Fibroblast of skin of right quadriceps (primary cell): ENCODE measurements around the gene NEGR1.
"Not testable (repeated sequence)": the region's sequence is repeated elsewhere in the genome, so short reads cannot be mapped to it uniquely, and the experiment has no call there.

Experiments
- DNase-seq: peaks from one replicate; pipeline ENCODE4 v3.0.0-alpha.2; 2013

NEGR1 gene

GRCh38 chr1:72282271-72283021 is at the start of gene NEGR1:
Gene NEGR1 (minus strand): TSS chr1:72282539.
- peak; percentile 97 for DNase-seq

- peak; percentile 14 for DNase-seq
Measured at GRCh38 chr1:72326494-72326893, 44.2 kb upstream of the NEGR1 start.

- no peak for DNase-seq
Measured at GRCh38 chr1:72324451-72324850, 42.1 kb upstream of the NEGR1 start.

DNA sequence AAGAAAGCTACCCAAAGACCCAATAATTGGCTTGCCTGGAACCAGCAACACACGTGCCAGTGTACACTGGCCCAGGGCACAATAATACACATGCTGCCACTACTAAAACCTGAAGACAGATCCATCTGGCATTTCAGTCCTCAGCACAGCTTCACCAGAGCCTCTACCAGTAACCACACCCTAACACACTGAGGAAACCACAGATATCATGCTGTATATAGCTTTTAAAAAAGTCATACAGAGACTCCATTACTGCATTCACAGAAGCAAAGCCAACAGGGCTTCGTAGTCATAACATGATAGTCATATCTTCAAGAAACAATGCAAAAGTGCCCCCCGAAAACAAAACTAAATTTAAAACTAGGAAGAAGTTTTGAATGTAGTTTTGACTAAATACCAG is 40.6 kb upstream of the NEGR1 start:
- DNase-seq = no peak

- no peak for DNase-seq
Measured at GRCh38 chr1:72296501-72296900, 14.2 kb upstream of the NEGR1 start.

GRCh38 chr1:72288886-72289285 is 6.5 kb upstream of the NEGR1 start:
- no peak for DNase-seq

DNA sequence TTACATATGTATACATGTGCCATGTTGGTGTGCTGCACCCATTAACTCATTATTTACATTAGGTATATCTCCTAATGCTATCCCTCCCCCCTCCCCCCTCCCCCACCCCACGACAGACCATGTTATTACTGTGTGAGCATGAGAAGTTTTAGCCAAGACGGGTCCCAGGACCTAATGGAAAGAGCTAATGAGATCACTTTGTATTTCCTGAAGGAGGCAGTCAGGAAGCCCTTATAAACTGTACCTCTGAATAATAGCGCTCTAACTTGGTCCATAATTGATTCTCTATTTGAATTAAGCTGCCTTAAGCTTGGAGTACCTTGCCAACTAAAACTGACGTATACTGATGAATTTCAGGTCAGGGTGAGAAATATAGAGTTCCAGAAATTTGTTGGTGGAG is 4.1 kb upstream of the NEGR1 start:
- no peak for DNase-seq

GRCh38 chr1:72285074-72285425 is 2.7 kb upstream of the NEGR1 start:
- no peak for DNase-seq

DNA sequence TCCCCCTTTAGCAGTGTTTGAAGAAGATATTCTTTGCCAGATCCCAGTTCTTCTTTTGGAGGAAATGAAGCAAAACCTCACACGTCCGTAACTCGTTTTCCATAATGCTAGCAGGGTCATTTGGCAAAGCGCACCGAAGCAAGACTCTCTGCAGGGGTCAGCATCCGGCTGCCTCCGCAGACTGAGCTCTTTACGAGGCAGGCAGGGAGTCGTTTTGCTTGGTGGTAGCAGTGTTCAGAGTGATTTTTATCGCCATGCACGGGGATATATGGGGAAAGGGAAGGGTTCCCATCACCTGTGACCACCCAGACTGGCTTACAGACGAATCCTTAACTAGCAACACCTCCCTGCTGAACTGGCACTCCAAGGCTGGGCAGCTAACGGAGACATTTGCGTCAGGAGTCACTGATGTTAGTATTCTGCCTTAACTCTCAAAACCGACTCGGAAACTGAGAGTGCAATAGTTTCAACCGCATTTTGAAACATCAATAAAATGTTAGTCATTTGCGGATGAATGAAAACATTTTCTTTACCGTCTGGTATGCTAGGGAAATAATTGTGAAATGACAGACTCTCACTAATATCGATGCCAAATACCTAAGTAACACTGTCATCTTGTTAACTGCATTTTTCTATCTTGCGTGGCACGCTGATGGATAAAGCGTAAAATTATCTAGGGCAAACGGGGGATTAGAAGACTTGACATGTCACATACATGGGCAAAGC is 2.2 kb upstream of the NEGR1 start:
- peak; percentile 98 for DNase-seq

GRCh38 chr1:72284084-72284347 is 1.7 kb upstream of the NEGR1 start:
- no peak for DNase-seq

GRCh38 chr1:72283307-72284083 is 1.2 kb upstream of the NEGR1 start:
- DNase-seq = peak; percentile 73

DNA sequence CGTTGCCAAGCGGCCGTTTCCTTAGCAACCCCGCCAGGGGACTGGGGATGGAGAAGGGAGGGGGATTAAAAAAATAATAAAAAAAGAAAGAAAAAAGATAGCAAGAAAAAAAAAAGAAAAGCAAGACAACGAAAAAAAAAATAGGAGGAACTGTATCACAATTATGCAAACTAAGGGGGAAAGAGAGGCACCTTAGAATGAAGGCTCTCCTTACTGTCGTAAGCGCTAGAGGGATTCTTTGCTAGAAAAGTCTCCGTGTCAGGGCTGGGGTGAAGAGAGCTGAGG is 625 bp upstream of the NEGR1 start:
- peak; percentile 39 for DNase-seq

GRCh38 chr1:72281637-72282270 is 585 bp downstream of the NEGR1 start:
- peak; percentile 3 for DNase-seq

DNA sequence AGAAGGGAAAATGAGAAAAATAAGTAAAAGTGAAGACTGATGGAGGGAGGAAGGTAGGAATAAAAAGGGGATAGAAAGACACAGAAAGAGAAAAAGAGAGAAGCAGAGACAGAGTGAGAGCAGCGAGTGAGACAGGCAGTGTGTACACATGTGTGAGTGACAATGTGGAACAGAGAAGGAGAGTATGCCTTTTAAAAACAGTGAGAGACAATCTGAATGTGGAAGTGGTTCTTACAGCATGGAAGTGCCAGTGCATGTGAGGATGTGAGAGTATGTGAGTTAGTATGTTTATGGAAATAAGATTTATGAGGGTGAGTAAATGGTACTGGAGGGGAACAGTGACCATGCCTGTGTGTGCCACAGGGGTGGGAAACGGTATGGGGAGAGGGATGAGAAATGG is 1.2 kb downstream of the NEGR1 start:
- peak; percentile 6 for DNase-seq

DNA sequence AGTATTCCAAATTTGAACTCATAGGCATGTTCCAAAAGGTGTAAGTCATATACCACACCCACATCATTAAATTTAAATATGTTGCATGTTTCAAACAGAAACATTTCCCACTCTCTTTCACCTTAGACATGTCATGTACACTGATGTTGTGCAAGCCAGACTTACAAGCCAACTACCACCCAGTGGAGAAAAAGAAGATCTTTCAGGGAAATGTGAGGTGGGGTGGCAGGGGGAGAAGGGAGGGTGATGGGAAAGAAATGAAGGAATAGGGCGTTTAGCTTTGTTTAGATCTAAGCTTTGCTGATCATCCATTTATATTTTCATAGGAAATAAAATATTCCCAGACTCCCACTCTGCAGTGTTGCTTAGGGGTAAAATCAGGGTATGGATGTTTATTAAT is 1.6 kb downstream of the NEGR1 start:
- no peak for DNase-seq

DNA sequence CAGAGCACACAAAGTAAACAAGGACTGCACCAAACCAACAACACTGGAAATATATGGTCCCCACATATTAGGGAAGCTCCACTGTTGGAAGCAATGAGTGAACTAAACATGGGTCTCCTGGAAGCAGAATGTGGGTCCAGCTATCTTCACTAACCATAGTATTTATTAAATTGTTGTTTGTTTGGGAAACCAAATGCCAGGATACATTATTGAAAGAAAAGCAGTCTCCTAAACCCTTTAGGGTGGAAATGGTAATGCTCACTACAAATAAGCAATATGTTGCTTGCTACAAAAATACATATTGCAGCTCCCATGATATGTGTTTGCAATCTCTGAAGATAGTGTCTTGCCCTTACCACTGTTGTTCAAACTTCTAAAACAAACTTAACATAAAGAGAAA is 2.2 kb downstream of the NEGR1 start:
- no peak for DNase-seq

- DNase-seq = no peak
Measured at GRCh38 chr1:72278461-72278860, 3.9 kb downstream of the NEGR1 start.

DNA sequence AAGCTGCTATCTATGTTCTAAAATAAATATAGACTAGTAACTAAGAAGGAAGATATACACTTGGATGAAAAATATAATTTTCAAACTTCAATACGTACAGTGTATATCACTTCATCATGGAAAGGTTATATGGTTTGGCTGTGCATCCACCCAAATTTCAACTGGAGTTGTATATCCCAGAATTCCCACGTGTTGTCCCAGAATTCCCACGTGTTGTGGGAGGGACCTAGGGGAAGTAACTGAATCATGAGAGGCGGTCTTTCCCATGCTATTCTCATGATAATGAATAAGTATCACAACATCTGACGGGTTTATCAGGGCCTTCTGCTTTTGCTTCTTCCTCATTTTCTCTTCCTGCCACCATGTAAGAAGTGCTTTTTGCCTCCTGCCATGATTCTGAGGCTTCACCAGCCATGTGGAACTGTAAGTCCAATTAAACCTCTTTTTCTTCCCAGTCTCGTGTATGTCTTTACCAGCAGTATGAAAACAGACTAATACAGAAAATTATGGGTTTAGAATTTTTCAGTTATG is 10.7 kb downstream of the NEGR1 start:
- no peak for DNase-seq

DNA sequence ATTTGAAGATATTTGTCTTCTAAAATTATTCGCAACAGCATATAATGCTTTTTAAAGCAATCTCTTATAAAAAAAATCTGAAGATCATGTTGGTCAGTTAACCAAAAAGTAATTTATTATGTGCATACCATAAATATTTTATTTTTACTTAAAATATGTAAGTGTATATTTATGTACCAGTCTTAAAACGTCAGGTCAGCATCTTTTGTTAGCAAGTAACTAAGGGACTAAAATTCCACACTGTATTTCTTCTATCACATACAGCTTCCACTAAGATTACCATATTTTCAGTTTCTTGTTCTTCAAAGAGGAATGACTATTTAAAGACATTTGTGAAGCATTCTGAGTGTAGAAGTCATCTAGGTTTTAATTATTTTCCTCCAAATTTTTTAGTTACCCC is 19.6 kb downstream of the NEGR1 start:
- no peak for DNase-seq

GRCh38 chr1:72253132-72253531 is 29.2 kb downstream of the NEGR1 start:
- no peak for DNase-seq

DNA sequence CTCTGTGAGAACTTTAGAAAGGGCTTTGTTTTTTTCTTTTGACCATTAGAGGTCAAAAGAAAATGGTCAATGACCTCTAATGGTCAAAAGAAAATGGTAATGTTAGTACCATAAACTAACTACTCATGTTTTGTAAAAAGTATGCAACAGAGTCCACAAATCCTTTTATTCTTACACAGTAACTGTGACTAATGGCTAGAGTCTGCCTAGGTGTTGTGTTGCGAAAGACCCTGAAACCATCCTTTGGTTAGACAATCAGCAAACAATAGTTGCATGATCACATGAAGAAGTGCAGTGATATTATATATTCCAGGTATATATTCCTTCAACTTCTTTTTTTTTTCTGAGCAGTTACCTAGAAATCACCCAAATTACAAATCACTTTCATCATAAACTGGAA is 40.9 kb downstream of the NEGR1 start:
- peak; percentile 4 for DNase-seq

- DNase-seq = not testable (repeated sequence)
Measured at GRCh38 chr1:72235931-72236330, 46.4 kb downstream of the NEGR1 start.

DNA sequence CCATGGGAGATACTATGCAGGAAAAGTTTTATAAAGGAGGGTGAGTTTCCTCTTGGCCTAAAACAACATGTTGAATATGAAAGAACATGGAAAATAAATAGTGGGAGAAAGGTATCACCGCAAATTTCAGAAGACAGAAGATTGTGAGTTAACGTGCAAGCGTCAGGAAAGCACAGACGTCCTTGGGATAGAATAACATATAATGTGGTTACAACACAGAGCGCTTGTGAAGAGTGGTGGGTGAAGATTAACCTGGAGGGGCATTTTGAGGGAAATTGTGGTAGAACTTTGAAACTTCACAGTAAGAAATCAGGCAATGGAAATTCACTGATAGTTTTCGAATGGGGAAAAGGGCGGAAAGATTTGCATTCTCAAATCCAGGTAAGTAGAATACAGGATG is 47.3 kb downstream of the NEGR1 start:
- no peak for DNase-seq

- DNase-seq = peak; percentile 29
Measured at GRCh38 chr1:72230746-72231145, 51.6 kb downstream of the NEGR1 start.
